A673 (cell line): Measurements from ENCODE around the gene DMD.

Experiments
- EZH2 ChIP-seq: fragments of 200-600 bp; sonication (generic); IDR thresholded peaks from 2 replicates; pipeline ENCODE4 v1.6.1; 2017; ENCODE audit warnings: borderline replicate concordance, low read depth, mild to moderate bottlenecking, mixed read lengths, antibody characterized with exemption, low read length; ENCODE audit not compliant: poor library complexity, severe bottlenecking
- TF ChIP-seq, protein P1 (sequence below): fragments of 300-800, 200-600 bp; sonication (generic); conservative IDR thresholded peaks from 2 replicates; pipeline ENCODE4 v1.5.1; 2017; ENCODE audit warnings: low read depth, mild to moderate bottlenecking, antibody characterized with exemption, low read length, moderate library complexity, mixed read lengths

DNA sequence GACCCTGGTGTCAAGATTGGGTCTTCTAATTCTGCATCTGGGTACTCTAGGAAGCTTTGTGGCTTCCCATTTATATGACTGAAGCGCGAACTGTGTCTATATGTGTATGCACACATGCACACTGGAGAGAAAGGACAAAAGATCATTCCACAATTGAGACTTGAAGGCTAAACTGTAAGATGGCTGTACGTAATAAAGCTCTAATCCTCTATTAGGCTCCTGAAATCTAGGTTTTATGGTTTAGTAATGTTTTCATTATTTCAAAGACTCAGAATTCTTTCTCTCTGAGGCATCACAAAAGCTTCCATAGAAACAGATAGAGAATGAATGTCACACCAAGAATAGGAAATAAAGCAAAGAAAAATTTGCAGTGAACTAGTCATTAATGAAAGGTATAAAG is 1818.8 kb downstream of the DMD start:
- TF ChIP-seq, protein P1, sequence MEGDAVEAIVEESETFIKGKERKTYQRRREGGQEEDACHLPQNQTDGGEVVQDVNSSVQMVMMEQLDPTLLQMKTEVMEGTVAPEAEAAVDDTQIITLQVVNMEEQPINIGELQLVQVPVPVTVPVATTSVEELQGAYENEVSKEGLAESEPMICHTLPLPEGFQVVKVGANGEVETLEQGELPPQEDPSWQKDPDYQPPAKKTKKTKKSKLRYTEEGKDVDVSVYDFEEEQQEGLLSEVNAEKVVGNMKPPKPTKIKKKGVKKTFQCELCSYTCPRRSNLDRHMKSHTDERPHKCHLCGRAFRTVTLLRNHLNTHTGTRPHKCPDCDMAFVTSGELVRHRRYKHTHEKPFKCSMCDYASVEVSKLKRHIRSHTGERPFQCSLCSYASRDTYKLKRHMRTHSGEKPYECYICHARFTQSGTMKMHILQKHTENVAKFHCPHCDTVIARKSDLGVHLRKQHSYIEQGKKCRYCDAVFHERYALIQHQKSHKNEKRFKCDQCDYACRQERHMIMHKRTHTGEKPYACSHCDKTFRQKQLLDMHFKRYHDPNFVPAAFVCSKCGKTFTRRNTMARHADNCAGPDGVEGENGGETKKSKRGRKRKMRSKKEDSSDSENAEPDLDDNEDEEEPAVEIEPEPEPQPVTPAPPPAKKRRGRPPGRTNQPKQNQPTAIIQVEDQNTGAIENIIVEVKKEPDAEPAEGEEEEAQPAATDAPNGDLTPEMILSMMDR, result no peak
- TF ChIP-seq EZH2, result no peak
